ENCODE measurements around the gene SMIM21. TPM values are rescaled to one million over a fixed set of nuclear protein-coding genes. Genes with fewer than 3 reads are reported as not detected.

SMIM21 gene
- polyA plus RNA-seq, 3 donors: not detected

DNA sequence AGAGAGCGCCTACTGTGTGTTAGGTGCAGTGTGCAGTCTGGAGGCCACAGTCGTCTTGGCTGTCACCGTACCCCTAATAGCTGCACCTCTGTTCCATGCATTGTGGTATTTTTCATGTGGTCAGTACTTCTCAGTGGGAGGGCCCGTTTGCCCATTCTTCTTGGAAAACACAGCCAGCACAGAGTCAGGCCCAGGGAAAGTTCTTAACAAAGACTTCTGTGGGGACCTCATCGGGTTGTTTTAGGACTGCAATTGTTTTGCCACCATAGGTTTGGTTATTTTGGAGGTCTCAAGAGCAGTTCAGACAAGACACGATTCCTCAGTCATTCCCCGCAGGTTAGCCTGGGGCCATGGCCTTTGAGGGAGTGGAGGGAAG, 62.3 kb downstream of the SMIM21 start:
- H3K4me3 Mint-ChIP-seq: no peak overlapping the region
- no peak overlapping the region for H3K4me3 ChIP-seq (replicated peaks in 1 of 3; ENCODE audit: low read depth in 2 of 3, low read length in 3 of 3)
- no peak for DNase-seq
- H3K79me2 ChIP-seq (ENCODE audit: insufficient read depth, low read length): no peaks in the 10 kb centered on the region
- H3K27me3 Mint-ChIP-seq (ENCODE audit: low read depth in 3 of 3): peaks cover 0 to 2% (median 0%) of the 10 kb centered on the region in 3 donors
- TF ChIP-seq, protein P1, sequence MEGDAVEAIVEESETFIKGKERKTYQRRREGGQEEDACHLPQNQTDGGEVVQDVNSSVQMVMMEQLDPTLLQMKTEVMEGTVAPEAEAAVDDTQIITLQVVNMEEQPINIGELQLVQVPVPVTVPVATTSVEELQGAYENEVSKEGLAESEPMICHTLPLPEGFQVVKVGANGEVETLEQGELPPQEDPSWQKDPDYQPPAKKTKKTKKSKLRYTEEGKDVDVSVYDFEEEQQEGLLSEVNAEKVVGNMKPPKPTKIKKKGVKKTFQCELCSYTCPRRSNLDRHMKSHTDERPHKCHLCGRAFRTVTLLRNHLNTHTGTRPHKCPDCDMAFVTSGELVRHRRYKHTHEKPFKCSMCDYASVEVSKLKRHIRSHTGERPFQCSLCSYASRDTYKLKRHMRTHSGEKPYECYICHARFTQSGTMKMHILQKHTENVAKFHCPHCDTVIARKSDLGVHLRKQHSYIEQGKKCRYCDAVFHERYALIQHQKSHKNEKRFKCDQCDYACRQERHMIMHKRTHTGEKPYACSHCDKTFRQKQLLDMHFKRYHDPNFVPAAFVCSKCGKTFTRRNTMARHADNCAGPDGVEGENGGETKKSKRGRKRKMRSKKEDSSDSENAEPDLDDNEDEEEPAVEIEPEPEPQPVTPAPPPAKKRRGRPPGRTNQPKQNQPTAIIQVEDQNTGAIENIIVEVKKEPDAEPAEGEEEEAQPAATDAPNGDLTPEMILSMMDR (IDR thresholded peaks at IDR 0.05): no peak
- H3K4me2 ChIP-seq (replicated peaks; ENCODE audit: extremely low read depth, low read length, poor library complexity, severe bottlenecking): no peak overlapping the region
- no peak overlapping the region for H2AFZ ChIP-seq (ENCODE audit: insufficient read depth, low read depth, low read length, poor library complexity, severe bottlenecking)
- H4K20me1 ChIP-seq (ENCODE audit: insufficient read depth, low read length): no peaks in the 10 kb centered on the region
- peaks cover 0 to 2% (median 0%) of the 10 kb centered on the region in 7 donors for H3K9me3 Mint-ChIP-seq
- H3K27me3 ChIP-seq (ENCODE audit: control insufficient read depth in 2 of 2, insufficient read depth in 2 of 2, low read length in 2 of 2): no peaks in the 10 kb centered on the region
- intact Hi-C loops (cut with micrococcal nuclease): no loop called here
- H3K27ac Mint-ChIP-seq: no peak overlapping the region
- H3K36me3 Mint-ChIP-seq: no peaks in the 10 kb centered on the region
- no peaks in the 10 kb centered on the region for H3K9me3 ChIP-seq (replicated peaks in 1 of 2; ENCODE audit: control insufficient read depth in 1 of 2, insufficient read depth in 1 of 2, low read length in 2 of 2)
- no peaks in the 10 kb centered on the region for H3K4me1 ChIP-seq (ENCODE audit: control insufficient read depth in 1 of 2, insufficient read depth in 2 of 2, low read length in 2 of 2)
- H3K9ac ChIP-seq (ENCODE audit: insufficient read depth, low read length, poor library complexity, severe bottlenecking): no peak overlapping the region
- H3K4me1 Mint-ChIP-seq: no peaks in the 10 kb centered on the region
- no peak overlapping the region for H3K27ac ChIP-seq (ENCODE audit: low read depth in 1 of 2, low read length in 2 of 2)
- WGBS (ENCODE audit: insufficient coverage): 96% methylated on average over 6 of the region's 7 CpGs
- no peaks in the 10 kb centered on the region for H3K36me3 ChIP-seq (replicated peaks in 1 of 2; ENCODE audit: control insufficient read depth in 1 of 2, insufficient read depth in 2 of 2, low read length in 2 of 2)

DNA sequence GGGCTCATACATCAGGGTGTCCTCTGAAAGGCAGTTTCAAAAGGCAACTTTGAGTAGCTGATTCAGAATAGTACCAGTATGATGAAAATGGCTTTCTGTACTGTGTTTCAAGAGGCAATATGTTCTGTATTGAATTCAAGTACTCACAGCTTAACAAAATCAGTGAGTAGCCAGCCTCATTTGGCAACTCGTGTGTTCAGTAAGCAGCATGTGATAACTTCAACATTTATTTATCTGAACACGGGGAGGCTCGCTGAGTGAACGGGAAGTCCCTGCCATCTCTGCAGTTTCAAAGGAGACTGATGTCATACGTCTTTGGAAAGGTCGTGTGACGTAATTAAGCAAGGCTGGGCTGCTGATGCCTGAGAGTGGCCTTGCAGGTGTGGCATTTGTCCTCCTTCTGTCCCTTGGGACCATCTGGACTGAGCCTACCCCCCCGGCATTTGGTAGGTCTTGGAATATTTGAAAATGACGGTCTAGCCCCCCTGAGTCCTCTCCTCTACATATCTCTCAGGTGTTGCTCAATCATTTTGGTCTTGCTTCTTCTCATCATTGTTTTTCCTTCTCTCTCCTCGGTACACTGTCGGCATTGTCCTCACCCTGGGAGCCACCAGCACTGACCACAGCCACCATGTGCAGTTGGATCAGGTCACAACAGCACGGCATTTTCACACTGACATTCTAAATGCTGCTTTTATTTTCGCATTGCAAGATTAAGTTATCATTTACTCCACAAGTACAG, 62.8 kb downstream of the SMIM21 start:
- Histone ChIP-seq H3K4me1 (ENCODE audit: control insufficient read depth in 1 of 2, insufficient read depth in 2 of 2, low read length in 2 of 2) (no peaks in the 10 kb centered on the region), H3K9me3 (replicated peaks in 1 of 2; ENCODE audit: control insufficient read depth in 1 of 2, insufficient read depth in 1 of 2, low read length in 2 of 2) (no peaks in the 10 kb centered on the region), H3K9ac (ENCODE audit: insufficient read depth, low read length, poor library complexity, severe bottlenecking) (no peak overlapping the region), H3K27me3 (ENCODE audit: control insufficient read depth in 2 of 2, insufficient read depth in 2 of 2, low read length in 2 of 2) (no peaks in the 10 kb centered on the region), H3K27ac (ENCODE audit: low read depth in 1 of 2, low read length in 2 of 2) (no peak overlapping the region), H4K20me1 (ENCODE audit: insufficient read depth, low read length) (no peaks in the 10 kb centered on the region), H3K79me2 (ENCODE audit: insufficient read depth, low read length) (no peaks in the 10 kb centered on the region), H3K4me2 (replicated peaks; ENCODE audit: extremely low read depth, low read length, poor library complexity, severe bottlenecking) (no peak overlapping the region), H2AFZ (ENCODE audit: insufficient read depth, low read depth, low read length, poor library complexity, severe bottlenecking) (peak overlapping the region; percentile 4), H3K36me3 (replicated peaks in 1 of 2; ENCODE audit: control insufficient read depth in 1 of 2, insufficient read depth in 2 of 2, low read length in 2 of 2) (no peaks in the 10 kb centered on the region), H3K4me3 (replicated peaks in 1 of 3; ENCODE audit: low read depth in 2 of 3, low read length in 3 of 3) (no peak overlapping the region)
- Mint-ChIP-seq H3K9me3 (peaks cover 0 to 2% (median 0%) of the 10 kb centered on the region in 7 donors), H3K27ac (no peak overlapping the region), H3K27me3 (ENCODE audit: low read depth in 3 of 3) (peaks cover 0 to 2% (median 1%) of the 10 kb centered on the region in 3 donors), H3K36me3 (no peaks in the 10 kb centered on the region), H3K4me3 (no peak overlapping the region), H3K4me1 (no peaks in the 10 kb centered on the region)
- peak in 2 of 3 donors; percentile 3 to 32 for DNase-seq
- TF ChIP-seq, protein P1 (IDR thresholded peaks at IDR 0.05): no peak
- 80% methylated on average over 9 of the region's 13 CpGs for WGBS (ENCODE audit: insufficient coverage)
- intact Hi-C loops (cut with micrococcal nuclease): no loop called here
